GM18909 (cell line): ENCODE measurements around the gene B2M.
"Not testable (repeated sequence)": the region's sequence is repeated elsewhere in the genome, so short reads cannot be mapped to it uniquely, and the experiment has no call there.

Experiments used
- ATAC-seq: cut with Tn5 transposase; IDR thresholded peaks from one replicate; pipeline ENCODE4 v1.9.1; 2021; ENCODE audit warnings: mild to moderate bottlenecking; ENCODE audit not compliant: unreplicated experiment, poor library complexity

The B2M gene

DNA sequence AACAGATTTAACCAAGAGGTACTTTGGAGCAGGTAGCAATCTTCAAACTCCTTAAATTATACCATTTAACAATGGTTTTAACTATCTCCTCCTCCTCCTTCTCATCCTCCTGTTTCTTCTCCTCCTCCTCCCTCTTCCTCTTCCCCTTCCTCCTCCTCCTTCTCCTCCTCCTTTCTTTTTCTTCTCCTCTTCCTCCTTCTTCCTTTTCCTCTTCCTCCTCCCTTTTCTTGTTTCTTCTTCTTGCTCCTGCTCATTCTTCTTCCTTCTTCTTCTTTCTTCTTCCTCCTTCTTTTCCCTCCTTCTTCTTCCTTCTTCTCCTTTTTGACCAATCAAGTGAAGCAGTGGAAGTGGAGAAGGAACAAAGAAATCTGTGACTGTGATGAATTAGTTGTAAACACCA, 14.3 kb upstream of the B2M start:
- no peak for ATAC-seq

GRCh38 chr15:44698641-44699040, 12.7 kb upstream of the B2M start:
- no peak for ATAC-seq

- not testable (repeated sequence) for ATAC-seq
These were observed 10.6 kb upstream of the B2M start for GRCh38 chr15:44700676-44701075.

- no peak for ATAC-seq
These were observed 5.3 kb upstream of the B2M start for GRCh38 chr15:44705986-44706385.

DNA sequence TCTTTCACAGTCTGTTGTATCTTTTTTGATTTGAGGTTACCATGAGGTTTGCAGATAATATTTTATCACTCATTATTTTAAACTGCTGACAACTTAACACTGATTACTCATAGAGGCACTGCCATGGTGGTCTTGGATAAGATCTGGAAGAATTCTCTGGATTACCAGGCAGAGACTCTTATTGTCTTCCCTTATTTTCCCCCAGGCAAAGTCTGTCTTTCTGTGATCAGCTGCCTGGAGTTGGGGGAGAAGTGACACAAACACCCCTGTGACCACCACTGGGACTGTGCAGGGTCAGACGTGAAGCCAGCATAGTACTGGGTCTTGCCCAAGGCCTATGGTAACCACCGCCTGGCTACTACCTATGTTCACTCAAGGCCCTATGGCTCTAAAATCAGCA, 4.9 kb upstream of the B2M start:
- no peak for ATAC-seq

GRCh38 chr15:44706946-44707636, 4.2 kb upstream of the B2M start:
- ATAC-seq = no peak

DNA sequence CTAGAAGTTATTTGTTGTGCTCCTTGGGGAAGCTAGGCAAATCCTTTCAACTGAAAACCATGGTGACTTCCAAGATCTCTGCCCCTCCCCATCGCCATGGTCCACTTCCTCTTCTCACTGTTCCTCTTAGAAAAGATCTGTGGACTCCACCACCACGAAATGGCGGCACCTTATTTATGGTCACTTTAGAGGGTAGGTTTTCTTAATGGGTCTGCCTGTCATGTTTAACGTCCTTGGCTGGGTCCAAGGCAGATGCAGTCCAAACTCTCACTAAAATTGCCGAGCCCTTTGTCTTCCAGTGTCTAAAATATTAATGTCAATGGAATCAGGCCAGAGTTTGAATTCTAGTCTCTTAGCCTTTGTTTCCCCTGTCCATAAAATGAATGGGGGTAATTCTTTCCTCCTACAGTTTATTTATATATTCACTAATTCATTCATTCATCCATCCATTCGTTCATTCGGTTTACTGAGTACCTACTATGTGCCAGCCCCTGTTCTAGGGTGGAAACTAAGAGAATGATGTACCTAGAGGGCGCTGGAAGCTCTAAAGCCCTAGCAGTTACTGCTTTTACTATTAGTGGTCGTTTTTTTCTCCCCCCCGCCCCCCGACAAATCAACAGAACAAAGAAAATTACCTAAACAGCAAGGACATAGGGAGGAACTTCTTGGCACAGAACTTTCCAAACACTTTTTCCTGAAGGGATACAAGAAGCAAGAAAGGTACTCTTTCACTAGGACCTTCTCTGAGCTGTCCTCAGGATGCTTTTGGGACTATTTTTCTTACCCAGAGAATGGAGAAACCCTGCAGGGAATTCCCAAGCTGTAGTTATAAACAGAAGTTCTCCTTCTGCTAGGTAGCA, 851 bp upstream of the B2M start:
- no peak for ATAC-seq

- peak; percentile 18 for ATAC-seq
These were observed 527 bp downstream of the B2M start for GRCh38 chr15:44711743-44712345.

DNA sequence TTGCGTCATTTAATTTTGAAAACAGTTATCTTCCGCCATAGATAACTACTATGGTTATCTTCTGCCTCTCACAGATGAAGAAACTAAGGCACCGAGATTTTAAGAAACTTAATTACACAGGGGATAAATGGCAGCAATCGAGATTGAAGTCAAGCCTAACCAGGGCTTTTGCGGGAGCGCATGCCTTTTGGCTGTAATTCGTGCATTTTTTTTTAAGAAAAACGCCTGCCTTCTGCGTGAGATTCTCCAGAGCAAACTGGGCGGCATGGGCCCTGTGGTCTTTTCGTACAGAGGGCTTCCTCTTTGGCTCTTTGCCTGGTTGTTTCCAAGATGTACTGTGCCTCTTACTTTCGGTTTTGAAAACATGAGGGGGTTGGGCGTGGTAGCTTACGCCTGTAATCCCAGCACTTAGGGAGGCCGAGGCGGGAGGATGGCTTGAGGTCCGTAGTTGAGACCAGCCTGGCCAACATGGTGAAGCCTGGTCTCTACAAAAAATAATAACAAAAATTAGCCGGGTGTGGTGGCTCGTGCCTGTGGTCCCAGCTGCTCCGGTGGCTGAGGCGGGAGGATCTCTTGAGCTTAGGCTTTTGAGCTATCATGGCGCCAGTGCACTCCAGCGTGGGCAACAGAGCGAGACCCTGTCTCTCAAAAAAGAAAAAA, 1.2 kb downstream of the B2M start:
- ATAC-seq = no peak

DNA sequence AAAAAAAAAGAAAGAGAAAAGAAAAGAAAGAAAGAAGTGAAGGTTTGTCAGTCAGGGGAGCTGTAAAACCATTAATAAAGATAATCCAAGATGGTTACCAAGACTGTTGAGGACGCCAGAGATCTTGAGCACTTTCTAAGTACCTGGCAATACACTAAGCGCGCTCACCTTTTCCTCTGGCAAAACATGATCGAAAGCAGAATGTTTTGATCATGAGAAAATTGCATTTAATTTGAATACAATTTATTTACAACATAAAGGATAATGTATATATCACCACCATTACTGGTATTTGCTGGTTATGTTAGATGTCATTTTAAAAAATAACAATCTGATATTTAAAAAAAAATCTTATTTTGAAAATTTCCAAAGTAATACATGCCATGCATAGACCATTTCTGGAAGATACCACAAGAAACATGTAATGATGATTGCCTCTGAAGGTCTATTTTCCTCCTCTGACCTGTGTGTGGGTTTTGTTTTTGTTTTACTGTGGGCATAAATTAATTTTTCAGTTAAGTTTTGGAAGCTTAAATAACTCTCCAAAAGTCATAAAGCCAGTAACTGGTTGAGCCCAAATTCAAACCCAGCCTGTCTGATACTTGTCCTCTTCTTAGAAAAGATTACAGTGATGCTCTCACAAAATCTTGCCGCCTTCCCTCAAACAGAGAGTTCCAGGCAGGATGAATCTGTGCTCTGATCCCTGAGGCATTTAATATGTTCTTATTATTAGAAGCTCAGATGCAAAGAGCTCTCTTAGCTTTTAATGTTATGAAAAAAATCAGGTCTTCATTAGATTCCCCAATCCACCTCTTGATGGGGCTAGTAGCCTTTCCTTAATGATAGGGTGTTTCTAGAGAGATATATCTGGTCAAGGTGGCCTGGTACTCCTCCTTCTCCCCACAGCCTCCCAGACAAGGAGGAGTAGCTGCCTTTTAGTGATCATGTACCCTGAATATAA, 2.0 kb downstream of the B2M start:
- no peak for ATAC-seq

DNA sequence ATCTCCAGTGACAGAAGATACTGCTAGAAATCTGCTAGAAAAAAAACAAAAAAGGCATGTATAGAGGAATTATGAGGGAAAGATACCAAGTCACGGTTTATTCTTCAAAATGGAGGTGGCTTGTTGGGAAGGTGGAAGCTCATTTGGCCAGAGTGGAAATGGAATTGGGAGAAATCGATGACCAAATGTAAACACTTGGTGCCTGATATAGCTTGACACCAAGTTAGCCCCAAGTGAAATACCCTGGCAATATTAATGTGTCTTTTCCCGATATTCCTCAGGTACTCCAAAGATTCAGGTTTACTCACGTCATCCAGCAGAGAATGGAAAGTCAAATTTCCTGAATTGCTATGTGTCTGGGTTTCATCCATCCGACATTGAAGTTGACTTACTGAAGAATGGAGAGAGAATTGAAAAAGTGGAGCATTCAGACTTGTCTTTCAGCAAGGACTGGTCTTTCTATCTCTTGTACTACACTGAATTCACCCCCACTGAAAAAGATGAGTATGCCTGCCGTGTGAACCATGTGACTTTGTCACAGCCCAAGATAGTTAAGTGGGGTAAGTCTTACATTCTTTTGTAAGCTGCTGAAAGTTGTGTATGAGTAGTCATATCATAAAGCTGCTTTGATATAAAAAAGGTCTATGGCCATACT, 4.0 kb downstream of the B2M start:
- no peak for ATAC-seq

DNA sequence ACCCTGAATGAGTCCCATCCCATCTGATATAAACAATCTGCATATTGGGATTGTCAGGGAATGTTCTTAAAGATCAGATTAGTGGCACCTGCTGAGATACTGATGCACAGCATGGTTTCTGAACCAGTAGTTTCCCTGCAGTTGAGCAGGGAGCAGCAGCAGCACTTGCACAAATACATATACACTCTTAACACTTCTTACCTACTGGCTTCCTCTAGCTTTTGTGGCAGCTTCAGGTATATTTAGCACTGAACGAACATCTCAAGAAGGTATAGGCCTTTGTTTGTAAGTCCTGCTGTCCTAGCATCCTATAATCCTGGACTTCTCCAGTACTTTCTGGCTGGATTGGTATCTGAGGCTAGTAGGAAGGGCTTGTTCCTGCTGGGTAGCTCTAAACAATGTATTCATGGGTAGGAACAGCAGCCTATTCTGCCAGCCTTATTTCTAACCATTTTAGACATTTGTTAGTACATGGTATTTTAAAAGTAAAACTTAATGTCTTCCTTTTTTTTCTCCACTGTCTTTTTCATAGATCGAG, 4.5 kb downstream of the B2M start:
- ATAC-seq = no peak

DNA sequence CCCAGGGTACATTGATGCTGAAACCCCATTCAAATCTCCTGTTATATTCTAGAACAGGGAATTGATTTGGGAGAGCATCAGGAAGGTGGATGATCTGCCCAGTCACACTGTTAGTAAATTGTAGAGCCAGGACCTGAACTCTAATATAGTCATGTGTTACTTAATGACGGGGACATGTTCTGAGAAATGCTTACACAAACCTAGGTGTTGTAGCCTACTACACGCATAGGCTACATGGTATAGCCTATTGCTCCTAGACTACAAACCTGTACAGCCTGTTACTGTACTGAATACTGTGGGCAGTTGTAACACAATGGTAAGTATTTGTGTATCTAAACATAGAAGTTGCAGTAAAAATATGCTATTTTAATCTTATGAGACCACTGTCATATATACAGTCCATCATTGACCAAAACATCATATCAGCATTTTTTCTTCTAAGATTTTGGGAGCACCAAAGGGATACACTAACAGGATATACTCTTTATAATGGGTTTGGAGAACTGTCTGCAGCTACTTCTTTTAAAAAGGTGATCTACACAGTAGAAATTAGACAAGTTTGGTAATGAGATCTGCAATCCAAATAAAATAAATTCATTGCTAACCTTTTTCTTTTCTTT, 5.8 kb downstream of the B2M start:
- no peak for ATAC-seq

- ATAC-seq = no peak
These were observed 7.0 kb downstream of the B2M start for GRCh38 chr15:44718180-44718926.

GRCh38 chr15:44718927-44719292, 7.6 kb downstream of the B2M start:
- ATAC-seq = no peak

DNA sequence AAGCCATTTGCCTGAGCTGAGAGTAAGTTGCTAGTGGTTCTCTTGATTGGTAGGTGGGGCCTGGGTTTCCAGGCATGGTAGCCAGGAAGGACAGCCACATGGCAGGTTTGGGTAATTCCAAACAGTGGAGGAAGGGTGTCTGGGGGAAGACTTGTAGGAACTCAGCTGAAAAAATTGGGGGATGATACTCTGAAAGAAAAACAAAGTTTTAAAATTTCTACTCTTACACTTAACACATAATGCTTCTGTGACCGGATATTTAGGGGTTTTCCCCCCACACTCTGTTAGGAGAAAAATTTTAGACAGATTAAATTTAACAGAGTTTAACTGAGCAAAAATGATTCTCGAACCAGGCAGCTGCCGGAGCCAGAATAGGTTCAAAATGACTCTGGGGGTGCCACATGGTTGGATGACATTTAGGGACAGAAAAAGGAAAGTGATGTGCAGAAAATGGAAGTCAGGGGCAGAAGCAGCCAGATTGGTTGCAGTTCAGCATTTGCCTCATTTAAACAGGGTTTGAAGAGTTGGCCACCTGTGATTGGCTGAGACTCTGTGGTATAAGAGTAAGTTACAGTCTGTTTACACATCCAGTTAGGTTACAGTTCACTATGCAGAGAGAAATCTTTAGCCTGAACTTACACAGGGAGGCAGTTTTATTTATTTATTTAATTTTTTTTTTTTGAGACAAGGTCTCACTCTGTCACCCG, 8.1 kb downstream of the B2M start:
- peak; percentile 41 for ATAC-seq

- ATAC-seq = not testable (repeated sequence)
These were observed 8.7 kb downstream of the B2M start for GRCh38 chr15:44720000-44720435.
